HCT116 (cell line): ENCODE data around the gene ZNF384. TPM values are rescaled to one million over a fixed set of nuclear protein-coding genes. Genes with fewer than 3 reads are reported as not detected.

Experiments used
- ATAC-seq: fragments of 200-7000 bp; cut with Tn5 transposase; 2 replicates; pipeline ENCODE4 v1.9.1; 2020; ENCODE audit warnings: mild to moderate bottlenecking, moderate library complexity
- BruUV-seq: library from RNA; stranded (reverse); fragments of 400-500 nt; replicated peaks from 2 replicates; lab custom pipeline; 2021; lab: Mats Ljungman, UMichigan
- CTCF ChIA-PET: fragments of 300-600 bp; sonication (Branson Sonifier 250); formaldehyde crosslinking; loops from one replicate; lab custom pipeline; 2021; ENCODE audit warnings: antibody characterized with exemption; lab: Charles Lee
- POLR2A ChIA-PET: fragments of 300-600, 350-600 bp; sonication (Branson Sonifier 250); formaldehyde crosslinking; loops from one replicate; lab custom pipeline; 2021; ENCODE audit warnings: antibody characterized with exemption; lab: Charles Lee
- RAD21 ChIA-PET, 2 experiments: fragments of 300-600 bp; sonication (Branson Sonifier 250); formaldehyde crosslinking; loops; one replicate each; lab custom pipeline; 2023; ENCODE audit warnings: low total read pairs in 2 of 2; ENCODE audit not compliant: uncharacterized antibody in 2 of 2, unreplicated experiment in 2 of 2, low non-redundant PET in 1 of 2; lab: Charles Lee
- DNase-seq: peaks from one replicate; pipeline ENCODE4 v3.0.0-alpha.2; 2010; ENCODE audit warnings: low read depth, low spot score
- H2AFZ ChIP-seq: fragments of 200-600 bp; shearing (Covaris generic), sonication (generic); 2 replicates; pipeline ENCODE4 v1.6.1; 2017; ENCODE audit warnings: low read depth, mixed run types, mixed read lengths, antibody characterized with exemption, low read length; ENCODE audit not compliant: poor library complexity, severe bottlenecking
- H3K27ac ChIP-seq: 2 replicates; pipeline ENCODE4 v1.5.1; 2012; ENCODE audit warnings: low read depth, low read length
- H3K27me3 ChIP-seq: fragments of 200-600 bp; sonication (generic); 2 replicates; pipeline ENCODE4 v1.6.1; 2016; ENCODE audit warnings: mixed run types, low read length, mixed read lengths; ENCODE audit not compliant: insufficient read depth
- H3K36me3 ChIP-seq, 2 experiments: fragments of 200-500 bp in 1 of 2; fragments of 200-600 bp in 1 of 2; sonication (Bioruptor generic) in 1 of 2; sonication (generic) in 1 of 2; 2 replicates each; pipeline versions ENCODE4 v1.5.1 to v1.6.1; 2014 to 2016; ENCODE audit warnings: low read length in 2 of 2, inconsistent platforms in 1 of 2, mixed read lengths in 1 of 2, mixed run types in 1 of 2; ENCODE audit not compliant: insufficient read depth in 2 of 2, control insufficient read depth in 1 of 2
- H3K4me1 ChIP-seq, 2 experiments: fragments of 200-600 bp in 1 of 2; sonication (generic) in 1 of 2; 2 replicates each; pipeline versions ENCODE4 v1.5.1 to v1.6.1; 2012 to 2017; ENCODE audit warnings: low read length in 2 of 2, inconsistent platforms in 1 of 2, mild to moderate bottlenecking in 1 of 2, mixed read lengths in 1 of 2, mixed run types in 1 of 2, moderate library complexity in 1 of 2; ENCODE audit not compliant: insufficient read depth in 2 of 2, control insufficient read depth in 1 of 2
- H3K4me2 ChIP-seq: fragments of 200-600 bp; sonication (generic); 2 replicates; pipeline ENCODE4 v1.6.1; 2017; ENCODE audit warnings: mixed run types, low read length, mixed read lengths
- H3K4me3 ChIP-seq, 2 experiments: fragments of 200-600 bp in 1 of 2; sonication (generic) in 1 of 2; replicated peaks in 1 of 2; 2 replicates each; pipeline ENCODE4 v1.5.1; 2011 to 2016; ENCODE audit warnings: low read length in 2 of 2, control low read depth in 1 of 2, low read depth in 1 of 2, mild to moderate bottlenecking in 1 of 2, mixed read lengths in 1 of 2, mixed run types in 1 of 2
- H3K79me2 ChIP-seq: fragments of 200-600 bp; sonication (generic); 2 replicates; pipeline ENCODE4 v1.6.1; 2017; ENCODE audit warnings: mild to moderate bottlenecking, mixed run types, low read length, moderate library complexity, mixed read lengths; ENCODE audit not compliant: insufficient read depth
- H3K9ac ChIP-seq: fragments of 200-600 bp; sonication (generic); 2 replicates; pipeline ENCODE4 v1.6.1; 2016; ENCODE audit warnings: low read length, mixed read lengths
- H3K9me2 ChIP-seq: fragments of 200-600 bp; sonication (generic), shearing (Covaris generic); 2 replicates; pipeline ENCODE4 v1.6.1; 2017; ENCODE audit warnings: mixed run types, mild to moderate bottlenecking, moderate library complexity; ENCODE audit not compliant: insufficient read depth
- H3K9me3 ChIP-seq, 2 experiments: fragments of 200-500 bp in 1 of 2; fragments of 200-600 bp in 1 of 2; sonication (Bioruptor generic) in 1 of 2; sonication (generic) in 1 of 2; 2 replicates each; pipeline ENCODE4 v1.6.1; 2014 to 2017; ENCODE audit warnings: low read length in 2 of 2, mixed read lengths in 2 of 2, inconsistent platforms in 1 of 2, low read depth in 1 of 2, mild to moderate bottlenecking in 1 of 2, mixed run types in 1 of 2, moderate library complexity in 1 of 2; ENCODE audit not compliant: control insufficient read depth in 1 of 2, insufficient read depth in 1 of 2
- H4K20me1 ChIP-seq: fragments of 200-600 bp; sonication (generic), shearing (Covaris generic); 2 replicates; pipeline ENCODE4 v1.6.1; 2017; ENCODE audit warnings: mixed run types, mild to moderate bottlenecking, moderate library complexity; ENCODE audit not compliant: insufficient read depth
- CBX3 ChIP-seq: IDR thresholded peaks from 2 replicates; pipeline ENCODE4 v1.6.1; 2012; ENCODE audit warnings: low read depth
- CEBPB ChIP-seq: IDR thresholded peaks from 2 replicates; pipeline ENCODE4 v1.6.1; 2012; ENCODE audit warnings: low read depth
- EGR1 ChIP-seq: IDR thresholded peaks from 2 replicates; pipeline ENCODE4 v1.6.1; 2012; ENCODE audit warnings: low read depth
- ELF1 ChIP-seq: IDR thresholded peaks from 2 replicates; pipeline ENCODE4 v1.6.1; 2012; ENCODE audit warnings: low read depth, borderline replicate concordance
- FOSL1 ChIP-seq: IDR thresholded peaks from 2 replicates; pipeline ENCODE4 v1.6.1; 2012; ENCODE audit warnings: low read depth
- POLR2A ChIP-seq: IDR thresholded peaks from 2 replicates; pipeline ENCODE4 v1.7.0; 2011; ENCODE audit warnings: borderline replicate concordance; ENCODE audit not compliant: insufficient read depth, insufficient read length; ENCODE audit errors: extremely low read depth
- YY1 ChIP-seq: IDR thresholded peaks from 2 replicates; pipeline ENCODE4 v1.6.1; 2011; ENCODE audit warnings: low read length, low read depth, moderate library complexity, mild to moderate bottlenecking; ENCODE audit not compliant: insufficient replicate concordance; ENCODE audit errors: extremely low read depth
- ZFX ChIP-seq: fragments of 450-650 bp; IDR thresholded peaks from 2 replicates; pipeline ENCODE4 v1.6.1; 2017
- ZNF274 ChIP-seq: fragments of 200-500 bp; sonication (Bioruptor generic); IDR thresholded peaks from 2 replicates; pipeline ENCODE4 v1.6.1; 2014; ENCODE audit warnings: mild to moderate bottlenecking, low read depth, low read length, inconsistent platforms
- intact Hi-C: fragments of 100-400 bp; cut with micrococcal nuclease; formaldehyde crosslinking; loops from 2 replicates; pipeline ENCODE4 v1.10.0; 2022
- total RNA-seq: library from RNA; stranded (reverse); gene quantifications from one replicate; pipeline ENCODE4 v1.2.1, GENCODE V29; 2021; ENCODE audit not compliant: unreplicated experiment
- TF ChIP-seq, protein P1 (sequence below): IDR thresholded peaks from 2 replicates; pipeline ENCODE4 v1.6.1; 2012; ENCODE audit warnings: low read depth
- TF ChIP-seq, protein P2 (sequence below): IDR thresholded peaks from 2 replicates; pipeline ENCODE4 v1.6.1; 2012

The ZNF384 gene
- total RNA-seq, 1 experiment from 2014 or later, result 73.4 TPM

DNA sequence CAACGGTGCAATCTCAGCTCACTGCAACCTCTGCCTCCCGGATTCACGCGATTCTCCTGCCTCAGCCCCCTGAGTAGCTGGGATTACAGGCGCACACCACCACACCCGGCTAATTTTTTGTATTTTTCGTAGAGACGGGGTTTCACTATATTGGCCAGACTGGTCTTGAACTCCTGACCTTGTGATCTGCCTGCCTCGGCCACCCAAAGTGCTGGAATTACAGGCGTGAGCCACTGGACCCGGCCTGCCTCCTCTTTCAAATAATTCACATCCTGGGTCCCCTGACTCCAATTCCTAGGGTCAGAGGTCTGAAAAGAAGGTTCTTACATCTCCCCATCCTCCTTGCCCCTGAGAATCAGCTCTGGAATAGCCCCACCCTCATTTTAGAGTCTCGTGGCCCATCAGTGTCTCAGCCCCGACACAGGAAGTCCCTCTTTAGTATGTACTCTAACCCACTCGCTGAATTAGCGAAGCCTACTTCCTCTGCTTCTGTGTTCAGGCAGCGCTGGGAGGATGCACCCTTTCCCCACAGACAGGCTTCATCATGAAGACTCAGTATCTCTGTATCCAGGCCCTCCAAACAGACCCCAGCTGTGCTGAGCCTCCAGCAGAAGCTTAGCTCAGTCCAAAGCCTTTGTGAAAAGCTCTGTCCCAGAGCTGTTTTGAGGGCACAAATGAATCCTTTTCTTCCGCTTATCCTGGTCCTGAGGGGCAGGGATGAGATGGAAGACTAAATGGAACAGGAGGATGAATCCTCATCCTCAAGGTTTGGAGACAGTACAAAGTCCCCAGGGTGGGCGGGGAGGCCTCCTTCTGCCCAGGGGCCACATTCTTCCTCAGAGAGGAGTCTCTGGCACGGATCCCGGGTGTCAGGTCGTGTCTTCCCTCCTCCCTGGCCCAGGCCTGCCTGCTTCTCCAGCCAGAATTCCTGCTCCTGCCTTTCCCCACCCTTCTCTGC is 56.9 kb downstream of the ZNF384 start:
- no peak overlapping the region for H3K4me3 ChIP-seq
- no TSS peak for BruUV-seq
- TF ChIP-seq, protein P1, sequence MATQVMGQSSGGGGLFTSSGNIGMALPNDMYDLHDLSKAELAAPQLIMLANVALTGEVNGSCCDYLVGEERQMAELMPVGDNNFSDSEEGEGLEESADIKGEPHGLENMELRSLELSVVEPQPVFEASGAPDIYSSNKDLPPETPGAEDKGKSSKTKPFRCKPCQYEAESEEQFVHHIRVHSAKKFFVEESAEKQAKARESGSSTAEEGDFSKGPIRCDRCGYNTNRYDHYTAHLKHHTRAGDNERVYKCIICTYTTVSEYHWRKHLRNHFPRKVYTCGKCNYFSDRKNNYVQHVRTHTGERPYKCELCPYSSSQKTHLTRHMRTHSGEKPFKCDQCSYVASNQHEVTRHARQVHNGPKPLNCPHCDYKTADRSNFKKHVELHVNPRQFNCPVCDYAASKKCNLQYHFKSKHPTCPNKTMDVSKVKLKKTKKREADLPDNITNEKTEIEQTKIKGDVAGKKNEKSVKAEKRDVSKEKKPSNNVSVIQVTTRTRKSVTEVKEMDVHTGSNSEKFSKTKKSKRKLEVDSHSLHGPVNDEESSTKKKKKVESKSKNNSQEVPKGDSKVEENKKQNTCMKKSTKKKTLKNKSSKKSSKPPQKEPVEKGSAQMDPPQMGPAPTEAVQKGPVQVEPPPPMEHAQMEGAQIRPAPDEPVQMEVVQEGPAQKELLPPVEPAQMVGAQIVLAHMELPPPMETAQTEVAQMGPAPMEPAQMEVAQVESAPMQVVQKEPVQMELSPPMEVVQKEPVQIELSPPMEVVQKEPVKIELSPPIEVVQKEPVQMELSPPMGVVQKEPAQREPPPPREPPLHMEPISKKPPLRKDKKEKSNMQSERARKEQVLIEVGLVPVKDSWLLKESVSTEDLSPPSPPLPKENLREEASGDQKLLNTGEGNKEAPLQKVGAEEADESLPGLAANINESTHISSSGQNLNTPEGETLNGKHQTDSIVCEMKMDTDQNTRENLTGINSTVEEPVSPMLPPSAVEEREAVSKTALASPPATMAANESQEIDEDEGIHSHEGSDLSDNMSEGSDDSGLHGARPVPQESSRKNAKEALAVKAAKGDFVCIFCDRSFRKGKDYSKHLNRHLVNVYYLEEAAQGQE, result no peak
- TF ChIP-seq ELF1, result no peak
- TF ChIP-seq, protein P2, sequence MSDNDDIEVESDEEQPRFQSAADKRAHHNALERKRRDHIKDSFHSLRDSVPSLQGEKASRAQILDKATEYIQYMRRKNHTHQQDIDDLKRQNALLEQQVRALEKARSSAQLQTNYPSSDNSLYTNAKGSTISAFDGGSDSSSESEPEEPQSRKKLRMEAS, result no peak
- TF ChIP-seq FOSL1, result no peak
- TF ChIP-seq ZFX, result no peak
- TF ChIP-seq CEBPB, result no peak
- no peak for TF ChIP-seq YY1
- no peak for TF ChIP-seq CBX3
- no peak for TF ChIP-seq POLR2A
- TF ChIP-seq ZNF274, result no peak
- TF ChIP-seq EGR1, result no peak
- TF ChIP-seq, all 23 proteins: peak for 0

More for the DNA sequence above, 56.9 kb downstream of the ZNF384 start:
- H3K4me2 ChIP-seq, result no peak overlapping the region
- no peak overlapping the region for H3K27ac ChIP-seq
- H3K9ac ChIP-seq, result no peak overlapping the region
- ChIA-PET RAD21 (no interaction called here), POLR2A (no interaction called here), CTCF (no interaction called here)
- peaks cover 14 to 28% of the 10 kb centered on the region in 2 experiments for H3K4me1 ChIP-seq
- no peaks in the 10 kb centered on the region for H4K20me1 ChIP-seq
- no peaks in the 10 kb centered on the region for H3K79me2 ChIP-seq
- H3K36me3 ChIP-seq, result no peaks in the 10 kb centered on the region
- H3K9me3 ChIP-seq, result no peaks in the 10 kb centered on the region
- intact Hi-C loops, result no loop called here
- ATAC-seq, result no peak
- H3K9me2 ChIP-seq, result no peaks in the 10 kb centered on the region
- DNase-seq, result no peak
- H3K27me3 ChIP-seq, result no peaks in the 10 kb centered on the region
- no peak overlapping the region for H2AFZ ChIP-seq
